ENCODE measurements around the gene CFAP97D2. TPM values are rescaled to one million over a fixed set of nuclear protein-coding genes. Genes with fewer than 3 reads are reported as not detected.

Gene CFAP97D2
- total and polyA plus RNA-seq, 2 of the 13 experiments (the other 11 are each of a cell fraction or from before 2014, with no cell fraction given), result not detected

DNA sequence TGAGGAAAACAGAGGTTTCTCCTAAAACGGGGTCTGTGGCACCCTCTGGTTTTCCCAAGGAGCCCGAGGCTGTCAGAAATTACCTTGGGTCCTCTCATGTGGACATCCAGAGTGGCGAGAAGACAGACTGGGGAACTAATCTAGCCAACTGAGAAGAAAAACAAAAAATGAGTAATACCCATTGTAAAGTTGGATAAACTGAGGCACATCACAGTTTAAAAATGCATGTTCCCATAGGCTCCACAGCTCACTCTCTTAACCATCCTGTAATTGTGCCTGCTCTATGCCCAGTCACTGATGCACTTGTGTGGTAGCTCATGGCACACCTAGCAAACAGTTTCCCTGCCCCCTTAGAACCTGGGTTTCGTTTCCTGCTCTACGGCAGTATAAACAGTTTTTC is 87.2 kb downstream of the CFAP97D2 start:
- POLR2A ChIA-PET, result interaction anchor here (1.4 kb wide), 1 partner anchor 15 kb away, joined by 3 read pairs; the partner anchor contains the start of gene UPF3A
- Histone ChIP-seq H2AFZ (ENCODE audit: low read length) (no peak overlapping the region), H4K20me1 (ENCODE audit: insufficient read depth, low read length) (no peaks in the 10 kb centered on the region), H3K9me3 (ENCODE audit: low read length) (no peaks in the 10 kb centered on the region), H3K4me2 (ENCODE audit: low read depth, low read length) (no peak overlapping the region), H3K27me3 (ENCODE audit: control insufficient read depth in 1 of 2, insufficient read depth in 2 of 2, low read length in 2 of 2) (no peaks in the 10 kb centered on the region; a peak in 1 of 5 replicates), H3K79me2 (ENCODE audit: insufficient read depth, low read length) (no peaks in the 10 kb centered on the region), H3K4me1 (ENCODE audit: insufficient read depth, low read length) (no peaks in the 10 kb centered on the region), H3K9ac (ENCODE audit: insufficient read depth, low read depth, low read length) (no peak overlapping the region), H3K4me3 (replicated peaks in 1 of 3; ENCODE audit: insufficient read depth in 1 of 3, low read depth in 2 of 3, low read length in 3 of 3) (no peak overlapping the region), H3K27ac (ENCODE audit: extremely low read length, insufficient read depth, low read length) (no peak overlapping the region), H3K36me3 (replicated peaks in 1 of 2; ENCODE audit: control insufficient read depth in 1 of 2, insufficient read depth in 2 of 2, low read length in 2 of 2) (peaks cover 35 to 71% of the 10 kb centered on the region in 2 experiments)
- 99% methylated on average over 5 of the region's 5 CpGs for WGBS (ENCODE audit: low lambda C conversion rate)
- DNase-seq (ENCODE audit: low spot score) (no peak), ATAC-seq (no peak), FAIRE-seq (no peak)
- intact Hi-C loops (cut with micrococcal nuclease; ENCODE audit: unreplicated experiment), result no loop called here
- TF ChIP-seq SP4 (CRISPR knock-in tag; IDR thresholded peaks at IDR 0.05) (no peak), NPAS2 (CRISPR knock-in tag; IDR thresholded peaks at IDR 0.05; ENCODE audit: borderline replicate concordance) (no peak), SMARCE1 (IDR thresholded peaks at IDR 0.05; ENCODE audit: borderline replicate concordance) (no peak), ZNF629 (CRISPR knock-in tag; conservative IDR thresholded peaks at IDR 0.05) (peak; percentile 68)
- BruUV-seq (replicated peaks), result no TSS peak
- CTCF ChIA-PET (ENCODE audit: low intra/inter-chr PET ratio, low total read pairs), result no interaction called here
- in situ Hi-C loops (cut with HindIII; ENCODE audit: extremely low pct_ligation_motif_present, low pct_unique_long_range_greater_than_20kb), result no loop called here

- ATAC-seq (no peak), FAIRE-seq (no peak), DNase-seq (ENCODE audit: low spot score) (no peak)
- H3K4me3 ChIP-seq (replicated peaks in 1 of 3; ENCODE audit: insufficient read depth in 1 of 3, low read depth in 2 of 3, low read length in 3 of 3), result no peak overlapping the region
- H4K20me1 ChIP-seq (ENCODE audit: insufficient read depth, low read length), result no peaks in the 10 kb centered on the region
- no peak overlapping the region for H2AFZ ChIP-seq (ENCODE audit: low read length)
- WGBS (ENCODE audit: low lambda C conversion rate), result 93% methylated on average over 6 of the region's 6 CpGs
- intact Hi-C loops (cut with micrococcal nuclease; ENCODE audit: unreplicated experiment) (no loop called here), in situ Hi-C loops (cut with HindIII; ENCODE audit: extremely low pct_ligation_motif_present, low pct_unique_long_range_greater_than_20kb) (no loop called here)
- ChIA-PET POLR2A (no interaction called here), CTCF (ENCODE audit: low intra/inter-chr PET ratio, low total read pairs) (no interaction called here)
- H3K9me3 ChIP-seq (ENCODE audit: low read length), result no peaks in the 10 kb centered on the region
- TF ChIP-seq CBFB (CRISPR knock-in tag; IDR thresholded peaks at IDR 0.05) (no peak), ZNF7 (CRISPR knock-in tag; IDR thresholded peaks at IDR 0.05) (no peak), CHD2 (IDR thresholded peaks at IDR 0.05; ENCODE audit: low read depth, low read length) (no peak), SYNCRIP (IDR thresholded peaks at IDR 0.05; ENCODE audit: insufficient read depth, low read depth, low read length) (no peak), SOX13 (IDR thresholded peaks at IDR 0.05) (no peak), SOX13 (CRISPR knock-in tag; conservative IDR thresholded peaks at IDR 0.05 in 1 of 2, IDR thresholded peaks at IDR 0.05 in 1 of 2) (no peak), ZNF75D (CRISPR knock-in tag; IDR thresholded peaks at IDR 0.05; ENCODE audit: borderline replicate concordance) (no peak)
- TF ChIP-seq, protein P1, sequence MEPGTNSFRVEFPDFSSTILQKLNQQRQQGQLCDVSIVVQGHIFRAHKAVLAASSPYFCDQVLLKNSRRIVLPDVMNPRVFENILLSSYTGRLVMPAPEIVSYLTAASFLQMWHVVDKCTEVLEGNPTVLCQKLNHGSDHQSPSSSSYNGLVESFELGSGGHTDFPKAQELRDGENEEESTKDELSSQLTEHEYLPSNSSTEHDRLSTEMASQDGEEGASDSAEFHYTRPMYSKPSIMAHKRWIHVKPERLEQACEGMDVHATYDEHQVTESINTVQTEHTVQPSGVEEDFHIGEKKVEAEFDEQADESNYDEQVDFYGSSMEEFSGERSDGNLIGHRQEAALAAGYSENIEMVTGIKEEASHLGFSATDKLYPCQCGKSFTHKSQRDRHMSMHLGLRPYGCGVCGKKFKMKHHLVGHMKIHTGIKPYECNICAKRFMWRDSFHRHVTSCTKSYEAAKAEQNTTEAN (CRISPR knock-in tag; conservative IDR thresholded peaks at IDR 0.05), result no peak
- H3K27me3 ChIP-seq (ENCODE audit: control insufficient read depth in 1 of 2, insufficient read depth in 2 of 2, low read length in 2 of 2), result no peaks in the 10 kb centered on the region; a peak in 1 of 5 replicates
- H3K27ac ChIP-seq (ENCODE audit: extremely low read length, insufficient read depth, low read length), result no peak overlapping the region
- H3K4me2 ChIP-seq (ENCODE audit: low read depth, low read length), result no peak overlapping the region
- peaks cover 25 to 63% of the 10 kb centered on the region in 2 experiments for H3K36me3 ChIP-seq (replicated peaks in 1 of 2; ENCODE audit: control insufficient read depth in 1 of 2, insufficient read depth in 2 of 2, low read length in 2 of 2)
- H3K4me1 ChIP-seq (ENCODE audit: insufficient read depth, low read length), result no peaks in the 10 kb centered on the region
- no TSS peak for BruUV-seq (replicated peaks)
- H3K79me2 ChIP-seq (ENCODE audit: insufficient read depth, low read length), result no peaks in the 10 kb centered on the region
- H3K9ac ChIP-seq (ENCODE audit: insufficient read depth, low read depth, low read length), result no peak overlapping the region
Observed at GRCh38 chr13:114268344-114269280, 89.6 kb downstream of the CFAP97D2 start.

Measured in HepG2 (cell line).